ENCODE results near the gene KIF6.

DNA sequence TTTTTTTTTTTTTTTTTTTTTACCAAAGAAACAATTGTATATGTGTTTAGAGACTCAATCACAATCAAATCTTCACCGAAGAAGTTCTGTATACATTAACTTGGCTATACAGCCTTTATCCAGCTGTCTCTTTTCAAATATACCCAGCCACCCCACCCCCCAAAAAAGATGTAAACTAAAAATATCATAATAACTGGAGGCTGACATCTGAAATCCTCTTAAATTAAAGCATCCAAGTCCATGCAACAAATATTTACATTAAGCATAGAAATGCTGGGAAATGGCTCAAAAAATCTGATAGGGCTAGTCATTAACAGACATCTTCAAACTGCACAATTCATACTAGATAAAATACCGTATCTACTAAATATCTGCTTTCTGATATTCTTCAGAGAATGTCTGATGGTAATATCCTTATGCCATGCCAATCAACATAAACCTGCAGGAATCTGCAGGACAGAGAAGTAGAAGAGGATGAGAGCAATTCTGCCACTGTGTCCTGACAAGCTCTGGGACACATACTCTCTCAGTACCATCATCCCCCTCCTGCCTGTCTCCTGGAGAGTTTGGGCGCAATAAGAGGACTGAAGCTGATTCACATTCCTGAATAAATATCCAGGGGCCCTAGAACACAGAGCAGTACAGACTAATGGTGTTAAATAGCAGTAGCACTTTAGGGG, 152.4 kb downstream of the KIF6 start:
- TF ChIP-seq GATA3 (IDR thresholded peaks at IDR 0.05; ENCODE audit: low read depth, low read length) (no peak), GATA2 (IDR thresholded peaks at IDR 0.05; ENCODE audit: low read depth, low read length) (no peak)

All from SH-SY5Y (cell line).